ENCODE results near the gene RTP4.
"Not testable (repeated sequence)": the region's sequence is repeated elsewhere in the genome, so short reads cannot be mapped to it uniquely, and the experiment has no call there.

Gene RTP4

DNA sequence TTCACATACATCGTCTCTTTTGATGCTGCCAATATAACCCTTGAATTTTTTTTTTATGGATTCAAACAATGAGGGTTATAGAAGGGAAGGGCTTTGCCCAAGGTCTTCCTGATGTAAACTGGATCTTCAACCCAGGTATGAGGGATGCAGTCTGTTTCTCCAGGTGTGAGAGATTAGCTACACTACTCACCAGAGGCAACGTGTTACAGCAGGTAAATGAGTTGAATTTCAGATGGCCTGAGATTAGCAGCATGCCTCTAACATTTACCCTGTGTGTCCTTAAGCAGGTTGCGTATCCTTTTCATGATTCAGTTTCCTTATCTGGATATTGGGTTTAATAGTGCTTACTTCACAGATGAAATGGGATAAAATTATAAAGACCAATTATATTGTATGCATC lies 1.9 kb downstream of the RTP4 start:
- DNase-seq: no peak

DNA sequence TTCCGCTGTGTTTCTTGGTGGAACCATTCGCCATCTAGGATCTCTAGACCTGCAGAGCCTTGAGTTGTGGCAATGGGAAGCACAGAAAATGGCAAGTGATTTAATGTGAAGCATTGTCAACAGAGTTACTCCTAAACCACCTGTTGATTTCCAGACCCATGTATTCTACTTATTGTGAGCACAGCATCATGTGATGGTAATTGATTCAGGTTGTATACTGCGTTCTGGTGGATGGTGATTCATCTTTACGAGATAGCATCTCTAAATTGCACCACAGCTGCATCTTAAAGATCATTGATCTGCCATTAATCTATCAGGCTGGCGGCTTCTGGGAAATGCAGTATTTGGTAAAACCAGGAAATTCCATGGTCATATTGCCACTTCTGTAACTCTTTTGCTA lies 7.4 kb downstream of the RTP4 start:
- no peak for DNase-seq

DNA sequence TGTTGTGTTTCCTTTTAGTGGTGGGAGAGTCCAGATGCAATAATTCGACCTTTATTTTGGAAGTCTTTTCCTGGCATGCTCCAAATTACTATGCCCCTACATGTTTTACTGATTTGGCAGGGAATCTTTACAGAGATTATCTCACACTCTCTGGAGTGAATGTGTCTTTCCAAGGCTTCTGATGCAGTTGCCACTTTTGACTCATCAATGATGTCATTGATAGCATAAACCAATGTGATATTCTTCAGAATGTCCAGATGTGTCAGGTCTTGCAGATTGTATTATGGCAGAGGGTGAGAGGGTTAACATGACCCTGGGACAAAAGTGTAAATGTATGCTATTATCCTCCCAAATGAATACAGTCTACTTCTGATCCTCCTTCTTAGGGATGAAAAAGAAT lies 9.7 kb downstream of the RTP4 start:
- DNase-seq: no peak

DNA sequence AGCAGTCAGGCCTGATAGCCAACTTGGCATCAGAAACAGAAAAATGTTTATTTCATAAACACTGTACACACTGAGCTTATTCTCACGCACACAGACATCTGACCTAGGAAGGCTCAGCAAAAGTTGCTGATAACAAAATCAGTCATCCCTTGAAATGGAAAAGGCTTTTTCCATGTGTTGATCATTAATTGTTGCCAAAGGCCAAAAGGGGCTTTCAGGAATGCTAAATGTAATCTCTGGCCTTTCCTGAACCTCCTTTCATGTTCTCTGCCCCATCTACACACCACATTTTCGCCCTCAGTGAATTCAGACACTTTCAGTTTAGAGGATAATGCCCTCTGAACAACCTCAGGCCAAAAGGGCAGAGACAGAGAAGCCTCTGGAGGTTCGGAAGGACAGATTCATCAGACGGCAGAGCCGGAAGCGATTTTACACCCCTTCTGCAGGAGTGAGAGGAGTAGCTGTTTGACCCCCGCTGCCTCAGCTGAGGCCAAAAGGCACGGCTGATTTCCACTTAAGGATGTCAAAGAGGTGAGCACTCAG lies 14.5 kb downstream of the RTP4 start:
- no peak for DNase-seq

DNA sequence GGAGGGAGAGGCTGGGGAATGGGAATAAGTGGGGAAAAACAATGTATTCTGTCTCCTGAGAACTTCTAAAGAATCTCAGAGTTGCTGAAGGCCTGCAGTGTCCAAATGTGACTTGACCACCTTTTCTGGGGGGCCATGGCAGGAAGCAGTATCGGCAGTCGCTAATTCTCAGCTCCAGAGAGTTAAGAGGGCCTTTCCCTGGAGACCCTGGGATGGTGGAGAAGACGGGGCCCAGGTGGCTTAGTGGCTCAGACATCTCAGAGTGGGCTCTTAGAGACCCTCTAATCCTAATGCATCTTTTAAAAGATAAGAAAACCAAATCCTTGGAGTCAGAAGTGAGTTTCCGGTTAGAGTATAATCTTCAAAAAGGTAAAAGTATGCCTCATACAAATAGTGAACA lies 15.1 kb downstream of the RTP4 start:
- DNase-seq: no peak

DNA sequence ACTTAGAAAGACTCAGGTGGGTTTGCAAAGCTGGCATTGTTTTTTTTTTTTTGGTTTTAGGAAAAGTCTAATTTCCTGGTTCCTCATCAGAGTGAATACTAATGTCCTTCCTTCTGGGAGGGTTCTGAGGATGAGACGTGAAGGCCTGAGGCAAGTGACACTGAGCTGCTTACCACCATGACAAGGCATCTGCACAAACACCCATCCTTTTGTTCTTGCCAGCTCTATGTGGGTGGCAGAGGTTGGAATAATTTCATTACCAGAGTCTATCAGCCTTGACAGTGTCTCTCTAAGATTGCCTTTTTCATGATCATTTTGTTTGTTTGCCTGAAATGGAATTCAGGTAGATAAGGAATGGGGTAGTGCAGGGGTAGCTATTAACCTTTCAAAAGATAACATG lies 17.1 kb downstream of the RTP4 start:
- DNase-seq: no peak

DNA sequence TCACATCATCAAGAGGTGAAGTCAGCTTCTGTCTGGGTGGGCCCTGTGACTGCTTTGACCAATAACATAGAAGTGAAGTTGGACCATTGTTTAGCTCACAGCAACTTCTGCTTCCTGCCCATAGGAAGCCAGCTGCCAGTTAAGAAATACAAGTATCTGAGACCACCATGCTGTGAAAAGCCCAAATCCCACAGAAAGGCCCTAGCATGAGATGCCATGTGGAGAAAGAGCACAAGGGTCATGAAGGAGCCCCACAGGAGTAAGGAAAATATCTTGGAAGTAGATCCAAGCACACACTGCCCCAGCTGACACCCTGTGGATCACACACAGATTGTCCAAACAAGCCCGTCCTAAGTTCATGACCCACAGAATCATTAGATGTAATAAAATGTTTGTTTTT lies 28.5 kb downstream of the RTP4 start:
- no peak for DNase-seq

DNA sequence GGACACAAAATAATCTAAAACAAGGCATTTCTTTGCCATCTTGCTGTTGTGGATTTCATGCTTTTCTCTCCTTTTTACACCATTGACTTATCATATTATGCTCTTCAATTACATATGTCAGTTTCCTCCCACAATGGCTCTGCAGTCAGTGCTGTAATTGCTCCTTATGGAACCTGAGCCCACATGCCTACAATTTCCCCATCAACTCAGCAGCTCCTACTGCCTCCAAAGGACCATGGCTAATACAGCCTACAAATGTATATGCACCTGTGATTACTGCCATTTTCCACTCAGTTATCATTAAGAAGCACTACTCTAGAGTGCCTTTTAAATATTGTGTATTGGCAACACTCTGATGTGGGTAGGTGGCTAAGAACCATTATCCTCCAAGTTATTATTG lies 30.8 kb downstream of the RTP4 start:
- no peak for DNase-seq

DNA sequence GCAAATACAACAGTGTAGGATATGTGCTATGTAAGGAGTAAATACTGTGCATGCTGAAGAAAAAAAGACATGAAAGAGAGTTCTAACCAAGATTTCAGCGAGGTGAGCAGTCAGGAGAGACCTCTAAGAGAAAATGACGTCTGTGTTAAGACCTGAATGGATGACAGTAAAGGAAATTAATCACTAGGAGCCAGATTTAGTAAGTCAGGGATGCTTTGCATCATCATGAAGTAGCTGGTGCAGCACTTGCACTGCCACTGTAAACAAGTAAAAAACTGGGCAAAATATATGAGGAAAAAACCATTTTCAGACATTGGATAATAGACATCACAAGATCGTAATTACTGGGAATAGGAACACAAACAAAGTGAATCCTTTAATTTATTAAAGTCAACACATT lies 32.6 kb downstream of the RTP4 start:
- DNase-seq: no peak

DNA sequence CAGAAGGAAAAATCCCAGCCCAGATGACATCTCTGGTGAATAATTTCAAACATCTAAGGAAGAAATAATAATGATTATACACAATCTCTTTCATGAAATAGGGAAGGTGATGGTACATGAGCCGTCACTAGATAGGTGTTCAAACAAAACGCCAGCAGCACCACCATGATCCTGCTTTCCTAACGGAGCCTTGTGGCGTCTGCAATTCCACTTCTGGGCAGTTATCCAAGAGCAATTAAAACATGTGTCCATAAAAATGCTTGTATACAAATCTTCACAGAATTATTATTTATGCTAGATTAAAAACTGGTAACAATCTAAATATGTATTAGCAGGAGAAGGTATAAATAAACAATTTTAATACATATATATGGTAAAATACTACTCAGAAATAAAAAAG lies 33.7 kb downstream of the RTP4 start:
- DNase-seq: no peak

DNA sequence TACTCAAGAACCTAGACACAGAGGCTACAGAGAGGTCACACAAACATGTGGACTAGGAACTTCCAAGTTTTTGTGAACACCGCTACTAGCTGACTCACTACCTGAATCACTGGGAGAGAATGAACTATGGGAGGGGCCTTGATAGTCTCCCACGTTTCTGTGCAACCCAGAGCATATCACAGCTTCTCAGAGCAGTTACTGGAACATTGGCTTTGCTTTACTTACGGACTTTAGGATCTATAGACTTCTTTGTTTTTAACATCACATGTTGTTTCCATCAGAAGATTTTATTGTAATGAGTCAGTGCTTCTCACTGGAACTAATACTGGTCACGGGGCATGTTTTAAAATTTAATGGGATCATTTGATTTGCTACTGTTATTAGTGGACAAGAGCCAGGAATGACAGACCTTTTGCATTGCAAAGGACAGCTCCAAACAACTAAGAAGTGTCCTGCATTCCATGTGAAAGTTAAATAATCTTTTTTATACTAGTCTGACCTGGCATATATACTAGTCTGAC lies 35.6 kb downstream of the RTP4 start:
- no peak for DNase-seq

DNA sequence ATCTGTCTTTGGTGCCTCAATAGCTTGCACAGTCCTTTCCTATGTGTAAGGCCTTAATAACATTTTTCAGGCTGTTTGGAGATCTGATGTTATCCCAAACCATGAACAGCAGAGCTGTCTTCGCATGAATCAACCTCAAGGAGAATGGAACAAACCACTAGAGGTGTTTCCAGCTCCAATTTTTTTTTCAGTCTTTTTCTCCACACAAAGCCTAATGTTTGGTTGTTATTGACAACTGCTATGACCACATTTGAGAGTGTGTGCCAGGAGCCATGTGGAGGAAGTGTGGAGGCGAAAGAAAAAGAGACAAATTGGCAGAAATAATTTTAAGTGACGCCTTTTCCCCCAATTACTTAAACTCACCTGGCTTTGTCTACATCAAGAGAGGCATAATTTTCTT lies 38.7 kb downstream of the RTP4 start:
- no peak for DNase-seq

DNA sequence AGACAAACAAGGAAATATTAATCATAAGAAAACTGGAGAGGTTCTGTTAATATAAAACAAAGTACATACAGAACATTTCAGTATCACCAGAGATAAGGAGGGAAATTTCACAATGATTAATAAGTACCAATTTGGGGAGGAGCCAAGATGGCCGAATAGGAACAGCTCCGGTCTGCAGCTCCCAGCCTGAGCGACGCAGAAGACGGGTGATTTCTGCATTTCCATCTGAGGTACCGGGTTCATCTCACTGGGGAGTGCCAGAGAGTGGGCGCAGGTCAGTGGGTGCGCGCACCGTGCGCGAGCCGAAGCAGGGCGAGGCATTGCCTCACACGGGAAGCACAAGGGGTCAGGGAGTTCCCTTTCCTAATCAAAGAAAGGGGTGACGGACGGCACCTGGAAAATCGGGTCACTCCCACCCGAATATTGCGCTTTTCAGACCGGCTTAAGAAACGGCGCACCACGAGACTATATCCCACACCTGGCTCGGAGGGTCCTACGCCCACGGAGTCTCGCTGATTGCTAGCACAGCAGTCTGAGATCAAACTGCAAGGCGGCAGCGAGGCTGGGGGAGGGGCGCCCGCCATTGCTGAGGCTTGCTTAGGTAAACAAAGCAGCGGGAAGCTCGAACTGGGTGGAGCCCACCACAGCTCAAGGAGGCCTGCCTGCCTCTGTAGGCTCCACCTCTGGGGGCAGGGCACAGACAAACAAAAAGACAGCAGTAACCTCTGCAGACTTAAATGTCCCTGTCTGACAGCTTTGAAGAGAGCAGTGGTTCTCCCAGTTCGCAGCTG lies 44.0 kb downstream of the RTP4 start:
- DNase-seq: not testable (repeated sequence)
